Natural killer cell (primary cell): Measurements from ENCODE around the gene RGN. TPM values are rescaled to one million over a fixed set of nuclear protein-coding genes. Genes with fewer than 3 reads are reported as not detected.

Experiments
- ATAC-seq, 3 donors: fragments of 150-1000 bp in 2 of 3; fragments of 200-7000 bp in 1 of 3; cut with Tn5 transposase; 1 replicate in 1 of 3; 2 replicates in 2 of 3; pipeline ENCODE4 v1.10.0; 2021; ENCODE audit warnings: mild to moderate bottlenecking in 2 of 3, moderate library complexity in 2 of 3
- DNase-seq, 2 donors: peaks; one replicate each; pipeline versions ENCODE4 v3.0.0 to v3.0.0-alpha.2; 2013 to 2021; ENCODE audit warnings: mixed read lengths in 1 of 2
- H3K27ac ChIP-seq: one replicate; pipeline ENCODE4 v1.5.1; 2013; ENCODE audit warnings: mild to moderate bottlenecking, low read length
- H3K27me3 ChIP-seq: one replicate; pipeline ENCODE4 v1.6.1; 2013; ENCODE audit warnings: low read length; ENCODE audit not compliant: control insufficient read depth, insufficient read depth
- H3K36me3 ChIP-seq: one replicate; pipeline ENCODE4 v1.6.1; 2013; ENCODE audit warnings: low read length; ENCODE audit not compliant: control insufficient read depth, insufficient read depth
- H3K4me1 ChIP-seq: one replicate; pipeline ENCODE4 v1.6.1; 2013; ENCODE audit warnings: low read length; ENCODE audit not compliant: control insufficient read depth, insufficient read depth
- H3K4me3 ChIP-seq: one replicate; pipeline ENCODE4 v1.5.1; 2013; ENCODE audit warnings: low read length
- H3K9me3 ChIP-seq: one replicate; pipeline ENCODE4 v1.6.1; 2013; ENCODE audit warnings: low read length; ENCODE audit not compliant: control insufficient read depth, insufficient read depth
- H3K27ac Mint-ChIP-seq, 2 donors: one replicate each; pipeline ENCODE4 v1.8.0; 2022; ENCODE audit warnings: mild to moderate bottlenecking in 2 of 2, mixed read lengths in 2 of 2, moderate library complexity in 1 of 2
- H3K27me3 Mint-ChIP-seq, 2 donors: one replicate each; pipeline ENCODE4 v1.8.0; 2022; ENCODE audit warnings: low read depth in 2 of 2, mixed read lengths in 2 of 2
- H3K36me3 Mint-ChIP-seq: one replicate; pipeline ENCODE4 v1.8.0; 2022; ENCODE audit warnings: mixed read lengths
- H3K4me1 Mint-ChIP-seq, 2 donors: one replicate each; pipeline ENCODE4 v1.8.0; 2022; ENCODE audit warnings: mixed read lengths in 2 of 2
- H3K4me3 Mint-ChIP-seq: one replicate; pipeline ENCODE4 v1.8.0; 2022; ENCODE audit warnings: mild to moderate bottlenecking, moderate library complexity, mixed read lengths
- H3K9me3 Mint-ChIP-seq, 2 donors: one replicate each; pipeline ENCODE4 v1.8.0; 2022; ENCODE audit warnings: mixed read lengths in 2 of 2
- WGBS: methylation state at CpG from one replicate; pipeline ENCODE4 v1.1.7; 2013; ENCODE audit warnings: missing lambda C conversion rate; ENCODE audit not compliant: insufficient coverage; 5-methylcytosine and 5-hydroxymethylcytosine counted together
- intact Hi-C: fragments of 100-400 bp; cut with micrococcal nuclease; formaldehyde crosslinking; loops from one replicate; pipeline ENCODE4 v1.14.2; 2022
- total RNA-seq, 4 donors: library from RNA; stranded (reverse); fragments of 120-200 nt in 1 of 4; gene quantifications; one replicate each; pipeline versions ENCODE4 v1.2.3 to v1.2.4, GENCODE V29; 2013 to 2022
- TF ChIP-seq, protein P1 (sequence below): fragments of 200-600 bp; IDR thresholded peaks from one replicate; pipeline ENCODE4 v1.8.0; 2022; ENCODE audit warnings: antibody characterized with exemption

Gene RGN
- total RNA-seq, 3 donors from 2014 or later (not counting 1 experiment from before 2014, with no cell fraction given), result not detected

GRCh38 chrX:47059142-47059874, 18.9 kb upstream of the RGN start:
- H3K4me3 Mint-ChIP-seq, result no peak overlapping the region
- no peak overlapping the region for H3K27ac Mint-ChIP-seq
- no peaks in the 10 kb centered on the region for H3K4me1 Mint-ChIP-seq
- H3K27me3 ChIP-seq, result no peaks in the 10 kb centered on the region
- WGBS, result 80% methylated on average over 1 of the region's 1 CpG
- H3K4me1 ChIP-seq, result no peaks in the 10 kb centered on the region
- H3K27me3 Mint-ChIP-seq, result no peaks in the 10 kb centered on the region
- H3K9me3 ChIP-seq, result no peaks in the 10 kb centered on the region
- H3K36me3 Mint-ChIP-seq, result no peaks in the 10 kb centered on the region
- no peaks in the 10 kb centered on the region for H3K36me3 ChIP-seq
- no peak for DNase-seq
- no peaks in the 10 kb centered on the region for H3K9me3 Mint-ChIP-seq
- TF ChIP-seq, protein P1, sequence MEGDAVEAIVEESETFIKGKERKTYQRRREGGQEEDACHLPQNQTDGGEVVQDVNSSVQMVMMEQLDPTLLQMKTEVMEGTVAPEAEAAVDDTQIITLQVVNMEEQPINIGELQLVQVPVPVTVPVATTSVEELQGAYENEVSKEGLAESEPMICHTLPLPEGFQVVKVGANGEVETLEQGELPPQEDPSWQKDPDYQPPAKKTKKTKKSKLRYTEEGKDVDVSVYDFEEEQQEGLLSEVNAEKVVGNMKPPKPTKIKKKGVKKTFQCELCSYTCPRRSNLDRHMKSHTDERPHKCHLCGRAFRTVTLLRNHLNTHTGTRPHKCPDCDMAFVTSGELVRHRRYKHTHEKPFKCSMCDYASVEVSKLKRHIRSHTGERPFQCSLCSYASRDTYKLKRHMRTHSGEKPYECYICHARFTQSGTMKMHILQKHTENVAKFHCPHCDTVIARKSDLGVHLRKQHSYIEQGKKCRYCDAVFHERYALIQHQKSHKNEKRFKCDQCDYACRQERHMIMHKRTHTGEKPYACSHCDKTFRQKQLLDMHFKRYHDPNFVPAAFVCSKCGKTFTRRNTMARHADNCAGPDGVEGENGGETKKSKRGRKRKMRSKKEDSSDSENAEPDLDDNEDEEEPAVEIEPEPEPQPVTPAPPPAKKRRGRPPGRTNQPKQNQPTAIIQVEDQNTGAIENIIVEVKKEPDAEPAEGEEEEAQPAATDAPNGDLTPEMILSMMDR, result no peak
- no peak for ATAC-seq
- intact Hi-C loops, result no loop called here
- no peak overlapping the region for H3K27ac ChIP-seq
- no peak overlapping the region for H3K4me3 ChIP-seq

DNA sequence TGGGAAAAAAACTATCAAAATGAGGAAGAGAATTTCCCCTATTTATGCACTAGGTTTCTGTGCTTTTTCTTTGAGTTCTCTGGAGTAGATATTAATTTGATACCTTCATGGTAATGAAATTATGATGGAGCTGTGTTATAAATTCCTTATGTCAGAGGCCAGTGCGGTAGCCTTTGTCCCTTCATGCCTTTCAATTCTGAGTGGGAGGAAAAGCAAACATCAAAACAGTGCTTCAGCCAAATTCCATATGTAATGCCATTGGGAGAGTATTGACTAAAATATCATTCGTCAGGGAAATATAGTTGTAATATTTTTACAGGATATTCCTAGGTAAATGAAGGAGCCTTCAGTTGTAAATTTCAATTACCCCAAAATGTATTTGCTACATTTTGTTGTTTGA, 17.5 kb upstream of the RGN start:
- H3K36me3 ChIP-seq, result no peaks in the 10 kb centered on the region
- no peak overlapping the region for H3K27ac Mint-ChIP-seq
- no peaks in the 10 kb centered on the region for H3K4me1 ChIP-seq
- no peak overlapping the region for H3K27ac ChIP-seq
- intact Hi-C loops, result no loop called here
- H3K27me3 Mint-ChIP-seq, result no peaks in the 10 kb centered on the region
- TF ChIP-seq, protein P1, result no peak
- no peaks in the 10 kb centered on the region for H3K9me3 Mint-ChIP-seq
- H3K27me3 ChIP-seq, result no peaks in the 10 kb centered on the region
- no CpG with 5 or more reads among the region's 2 CpGs for WGBS
- no peak overlapping the region for H3K4me3 ChIP-seq
- no peak overlapping the region for H3K4me3 Mint-ChIP-seq
- H3K9me3 ChIP-seq, result no peaks in the 10 kb centered on the region
- no peaks in the 10 kb centered on the region for H3K4me1 Mint-ChIP-seq
- ATAC-seq, result no peak
- H3K36me3 Mint-ChIP-seq, result no peaks in the 10 kb centered on the region
- DNase-seq, result no peak

DNA sequence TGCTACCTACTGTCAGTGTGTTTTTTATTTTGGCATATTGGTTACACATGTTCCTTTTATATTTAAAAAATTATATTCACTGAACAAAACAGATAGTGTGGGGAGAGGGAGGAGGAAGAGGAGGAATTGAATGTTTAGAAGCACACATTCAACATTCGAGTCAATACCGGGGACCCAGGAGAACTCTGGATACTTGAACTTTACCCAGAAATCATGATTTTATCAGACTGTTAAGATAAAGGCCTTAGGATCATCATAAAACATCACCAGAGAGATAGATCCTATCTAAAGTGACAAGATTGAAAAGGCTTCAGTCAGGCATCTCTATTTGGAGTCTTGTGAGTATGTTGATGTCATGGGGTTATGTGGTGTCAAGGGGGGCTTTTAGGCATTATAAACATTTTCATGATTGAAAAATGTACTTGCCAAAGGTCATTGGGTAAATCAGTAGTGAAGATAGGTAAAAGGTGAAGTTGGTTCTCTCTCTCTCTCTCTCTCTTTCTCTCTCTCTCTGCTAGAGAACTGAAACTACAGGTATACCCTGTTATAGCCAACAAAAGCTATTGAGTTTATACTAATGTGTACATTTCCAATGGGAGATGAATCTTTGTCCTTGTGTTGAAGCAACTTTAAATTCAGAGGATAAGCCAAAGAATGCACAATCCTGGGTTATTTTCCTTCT, 16.9 kb upstream of the RGN start:
- no peak overlapping the region for H3K4me3 ChIP-seq
- WGBS, result 100% methylated on average over 1 of the region's 2 CpGs
- H3K9me3 ChIP-seq, result no peaks in the 10 kb centered on the region

More for the DNA sequence above, 16.9 kb upstream of the RGN start:
- H3K4me3 Mint-ChIP-seq, result no peak overlapping the region
- intact Hi-C loops, result no loop called here
- Histone ChIP-seq H3K27ac (no peak overlapping the region), H3K36me3 (no peaks in the 10 kb centered on the region), H3K4me1 (no peaks in the 10 kb centered on the region), H3K27me3 (no peaks in the 10 kb centered on the region)
- no peaks in the 10 kb centered on the region for H3K36me3 Mint-ChIP-seq
- TF ChIP-seq, protein P1, result no peak
- no peaks in the 10 kb centered on the region for H3K27me3 Mint-ChIP-seq
- no peaks in the 10 kb centered on the region for H3K4me1 Mint-ChIP-seq
- H3K9me3 Mint-ChIP-seq, result no peaks in the 10 kb centered on the region
- no peak overlapping the region for H3K27ac Mint-ChIP-seq
- ATAC-seq (no peak), DNase-seq (no peak)
